Liver (tissue), 9 donors: ENCODE measurements around the gene CARMIL3. TPM values are rescaled to one million over a fixed set of nuclear protein-coding genes. Genes with fewer than 3 reads are reported as not detected.
"Not testable (repeated sequence)": the region's sequence is repeated elsewhere in the genome, so short reads cannot be mapped to it uniquely, and the experiment has no call there.

Source experiments
- DNase-seq: peaks from one replicate; pipeline ENCODE4 v3.0.0-alpha.2; 2017; ENCODE audit warnings: low spot score
- H3K27ac ChIP-seq, 2 donors: one replicate each; pipeline ENCODE4 v1.7.0; 2013; ENCODE audit warnings: inconsistent platforms in 2 of 2, low read length in 2 of 2, control low read depth in 1 of 2, low read depth in 1 of 2, mild to moderate bottlenecking in 1 of 2
- H3K27me3 ChIP-seq, 4 donors: one replicate each; pipeline versions ENCODE4 v1.6.1 to v1.7.0; 2013; ENCODE audit warnings: low read length in 3 of 4, inconsistent platforms in 1 of 4, mild to moderate bottlenecking in 1 of 4, moderate library complexity in 1 of 4; ENCODE audit not compliant: control insufficient read depth in 4 of 4, insufficient read depth in 4 of 4
- H3K36me3 ChIP-seq, 4 donors: one replicate each; pipeline versions ENCODE4 v1.6.1 to v1.7.0; 2013; ENCODE audit warnings: low read length in 3 of 4, mild to moderate bottlenecking in 3 of 4, low read depth in 1 of 4, moderate library complexity in 1 of 4; ENCODE audit not compliant: control insufficient read depth in 4 of 4, insufficient read depth in 3 of 4
- H3K4me1 ChIP-seq, 4 donors: one replicate each; pipeline versions ENCODE4 v1.6.1 to v1.7.0; 2013; ENCODE audit warnings: low read length in 3 of 4, mild to moderate bottlenecking in 3 of 4, moderate library complexity in 1 of 4; ENCODE audit not compliant: control insufficient read depth in 4 of 4, insufficient read depth in 4 of 4
- H3K4me3 ChIP-seq, 3 donors: one replicate each; pipeline versions ENCODE4 v1.6.1 to v1.7.0; 2013; ENCODE audit warnings: low read length in 3 of 3, control low read depth in 1 of 3, low read depth in 1 of 3, mild to moderate bottlenecking in 1 of 3
- H3K9ac ChIP-seq, 2 donors: one replicate each; pipeline ENCODE4 v1.7.0; 2013; ENCODE audit warnings: low read length in 2 of 2, mild to moderate bottlenecking in 2 of 2, moderate library complexity in 2 of 2, control low read depth in 1 of 2, low read depth in 1 of 2
- H3K9me3 ChIP-seq, 4 donors: one replicate each; pipeline versions ENCODE4 v1.6.1 to v1.7.0; 2013; ENCODE audit warnings: low read length in 3 of 4; ENCODE audit not compliant: control insufficient read depth in 4 of 4
- CTCF ChIP-seq: fragments of 150-350 bp; IDR thresholded peaks from 2 replicates; pipeline ENCODE4 v1.5.1; 2017; ENCODE audit warnings: improper control_type of control experiment, low read depth, low read length; ENCODE audit not compliant: missing input control
- GABPA ChIP-seq, 2 donors: IDR thresholded peaks in 1 of 2; conservative IDR thresholded peaks in 1 of 2; 2 replicates each; pipeline ENCODE4 v1.6.1; 2016; ENCODE audit warnings: antibody characterized with exemption in 2 of 2, mild to moderate bottlenecking in 1 of 2, moderate library complexity in 1 of 2
- JUND ChIP-seq, 2 donors: IDR thresholded peaks; 2 replicates each; pipeline ENCODE4 v1.6.1; 2016; ENCODE audit warnings: antibody characterized with exemption in 2 of 2
- RAD21 ChIP-seq, 2 donors: IDR thresholded peaks; 2 replicates each; pipeline ENCODE4 v1.6.1; 2016; ENCODE audit warnings: antibody characterized with exemption in 2 of 2, mild to moderate bottlenecking in 2 of 2
- REST ChIP-seq: IDR thresholded peaks from 2 replicates; pipeline ENCODE4 v1.6.1; 2016; ENCODE audit warnings: antibody characterized with exemption, mild to moderate bottlenecking
- YY1 ChIP-seq: IDR thresholded peaks from 2 replicates; pipeline ENCODE4 v1.6.1; 2016; ENCODE audit warnings: antibody characterized with exemption, mild to moderate bottlenecking
- ZBTB33 ChIP-seq: IDR thresholded peaks from 2 replicates; pipeline ENCODE4 v1.6.1; 2016; ENCODE audit warnings: antibody characterized with exemption
- WGBS: extraction: QIAGEN DNeasy Blood & Tissue Kit; methylation state at CpG from one replicate; pipeline ENCODE4 v1.1.7; 2013; 5-methylcytosine and 5-hydroxymethylcytosine counted together
- polyA plus RNA-seq, 2 donors: library from polyadenylated mRNA; stranded (reverse) in 1 of 2; unstranded in 1 of 2; fragments of 200-250 nt in 1 of 2; fragments of >200 nt in 1 of 2; fragmentation: Nextera tagmentation in 1 of 2; extraction: Ambion mirVana in 1 of 2; gene quantifications; one replicate each; pipeline versions ENCODE4 v1.2.1 to v1.2.3, GENCODE V29; 2013 to 2015
- total RNA-seq, 2 donors: library from RNA; depleted of rRNA; stranded (reverse); fragments of >200 nt; gene quantifications; one replicate each; pipeline ENCODE4 v1.2.3, GENCODE V29; 2014
- donor health status: healthy.
- donor health status: healthy.
- donor health status: healthy.
- donor health status: healthy.
- donor health status: healthy.

Gene CARMIL3
- total and polyA plus RNA-seq, 4 donors: 0.05 to 0.17 (median 0.17) TPM

GRCh38 chr14:24011051-24011450 is 40.8 kb upstream of the CARMIL3 start (continued):
- TF ChIP-seq REST (no peak), YY1 (no peak), GABPA (IDR thresholded peaks at IDR 0.05 in 1 of 2, conservative IDR thresholded peaks at IDR 0.05 in 1 of 2) (no peak), JUND (IDR thresholded peaks at IDR 0.05) (no peak), ZBTB33 (no peak)

- not testable (repeated sequence) for DNase-seq, H3K9ac ChIP-seq, H3K4me3 ChIP-seq, H3K9me3 ChIP-seq, H3K27me3 ChIP-seq, H3K36me3 ChIP-seq
- H3K27ac ChIP-seq: peak overlapping the region in 1 of 2 donors; percentile 9
- H3K4me1 ChIP-seq: peaks cover 0 to 20% (median 19%) of the 10 kb centered on the region in 4 donors
- 28% methylated on average over 4 of the region's 4 CpGs for WGBS
Observed at GRCh38 chr14:24012726-24013273, 39.0 kb upstream of the CARMIL3 start.

GRCh38 chr14:24013654-24014514 is 37.9 kb upstream of the CARMIL3 start:
- Histone ChIP-seq H3K9me3 (no peaks in the 10 kb centered on the region), H3K27ac (no peak overlapping the region), H3K9ac (no peak overlapping the region), H3K27me3 (no peaks in the 10 kb centered on the region), H3K36me3 (no peaks in the 10 kb centered on the region), H3K4me1 (peaks cover 0 to 20% (median 19%) of the 10 kb centered on the region in 4 donors), H3K4me3 (no peak overlapping the region)
- 25% methylated on average over 12 of the region's 12 CpGs for WGBS
- no peak for TF ChIP-seq REST
- peak; percentile 90 for TF ChIP-seq CTCF
- peak; percentile 87 to 99 for TF ChIP-seq RAD21 (IDR thresholded peaks at IDR 0.05)
- peak; percentile 53 for DNase-seq

- H3K27me3 ChIP-seq, H3K9me3 ChIP-seq, DNase-seq, H3K27ac ChIP-seq, H3K4me3 ChIP-seq, H3K36me3 ChIP-seq, H3K9ac ChIP-seq: not testable (repeated sequence)
- WGBS: 98% methylated on average over 6 of the region's 6 CpGs
- H3K4me1 ChIP-seq: peaks cover 0 to 20% (median 17%) of the 10 kb centered on the region in 4 donors
Observed at GRCh38 chr14:24015745-24016144, 36.1 kb upstream of the CARMIL3 start.

- DNase-seq, H3K9me3 ChIP-seq, H3K27ac ChIP-seq, H3K4me3 ChIP-seq, H3K4me1 ChIP-seq, H3K27me3 ChIP-seq, H3K9ac ChIP-seq, H3K36me3 ChIP-seq: not testable (repeated sequence)
Observed at GRCh38 chr14:24018978-24019377, 32.8 kb upstream of the CARMIL3 start.
